IMR-90 (cell line): ENCODE measurements around the gene NTM. TPM values are rescaled to one million over a fixed set of nuclear protein-coding genes. Genes with fewer than 3 reads are reported as not detected.
A peak's percentile ranks its signal among the peaks of the same experiment; 100 is the strongest.

Experiments used
- ATAC-seq: fragments of 200-7000 bp; cut with Tn5 transposase; 2 replicates; pipeline ENCODE4 v1.9.1; 2020; ENCODE audit warnings: low read depth, mild to moderate bottlenecking, moderate library complexity
- BruUV-seq: library from RNA; stranded (reverse); fragments of 400-500 nt; replicated peaks from 2 replicates; lab custom pipeline; 2021; lab: Mats Ljungman, UMichigan
- CTCF ChIA-PET: fragments of 300-600 bp; formaldehyde crosslinking; extraction: SDS; loops from one replicate; lab custom pipeline; 2021; ENCODE audit warnings: antibody characterized with exemption; lab: Yijun Ruan, JAX
- POLR2A ChIA-PET: fragments of 300-600 bp; sonication (Branson Sonifier 250); formaldehyde crosslinking; loops from one replicate; lab custom pipeline; 2022; ENCODE audit warnings: antibody characterized with exemption; ENCODE audit not compliant: unreplicated experiment; lab: Charles Lee
- DNase-seq: peaks from one replicate; pipeline ENCODE4 v3.0.0; 2013
- H2AFZ ChIP-seq: replicated peaks from 2 replicates; pipeline ENCODE3; 2013; ENCODE audit warnings: low read length, mild to moderate bottlenecking; ENCODE audit not compliant: poor library complexity
- H2AK5ac ChIP-seq: 2 replicates; pipeline ENCODE4 v1.6.1; 2013; ENCODE audit warnings: low read depth, low read length, inconsistent platforms
- H2AK9ac ChIP-seq: replicated peaks from 2 replicates; pipeline ENCODE3; 2013; ENCODE audit warnings: mild to moderate bottlenecking, low read depth, low read length, moderate library complexity; ENCODE audit not compliant: poor library complexity
- H2BK120ac ChIP-seq: 2 replicates; pipeline ENCODE4 v1.6.1; 2013; ENCODE audit warnings: low read depth, low read length, inconsistent platforms
- H2BK15ac ChIP-seq: 3 replicates; pipeline ENCODE4 v1.6.1; 2013; ENCODE audit warnings: low read depth, low read length, inconsistent platforms
- H2BK20ac ChIP-seq: 2 replicates; pipeline ENCODE4 v1.6.1; 2013; ENCODE audit warnings: low read depth, mild to moderate bottlenecking, inconsistent platforms, low read length, moderate library complexity
- H2BK5ac ChIP-seq: 2 replicates; pipeline ENCODE4 v1.6.1; 2013; ENCODE audit warnings: mild to moderate bottlenecking, low read depth, low read length, inconsistent platforms; ENCODE audit not compliant: poor library complexity, severe bottlenecking
- H3K14ac ChIP-seq: replicated peaks from 2 replicates; pipeline ENCODE4 v1.6.1; 2013; ENCODE audit warnings: low read depth, low read length, inconsistent platforms
- H3K18ac ChIP-seq: 2 replicates; pipeline ENCODE4 v1.6.1; 2013; ENCODE audit warnings: low read depth, low read length, control low read depth
- H3K23ac ChIP-seq: 2 replicates; pipeline ENCODE4 v1.6.1; 2013; ENCODE audit warnings: low read depth, low read length, inconsistent platforms
- H3K27ac ChIP-seq: 2 replicates; pipeline ENCODE4 v1.5.1; 2013; ENCODE audit warnings: mild to moderate bottlenecking, control low read depth, low read length; ENCODE audit not compliant: insufficient read depth
- H3K27me3 ChIP-seq: 2 replicates; pipeline ENCODE4 v1.6.1; 2013; ENCODE audit warnings: low read length; ENCODE audit not compliant: control insufficient read depth, insufficient read depth
- H3K36me3 ChIP-seq: 2 replicates; pipeline ENCODE4 v1.6.1; 2013; ENCODE audit warnings: low read length, mixed read lengths; ENCODE audit not compliant: control insufficient read depth, insufficient read depth
- H3K4ac ChIP-seq: 2 replicates; pipeline ENCODE4 v1.6.1; 2013; ENCODE audit warnings: low read depth, low read length, inconsistent platforms
- H3K4me1 ChIP-seq: 2 replicates; pipeline ENCODE4 v1.6.1; 2013; ENCODE audit warnings: low read length, mixed read lengths; ENCODE audit not compliant: control insufficient read depth, insufficient read depth
- H3K4me2 ChIP-seq: 2 replicates; pipeline ENCODE4 v1.6.1; 2013; ENCODE audit warnings: low read depth, mild to moderate bottlenecking, control low read depth, low read length, moderate library complexity
- H3K4me3 ChIP-seq: 2 replicates; pipeline ENCODE4 v1.5.1; 2013; ENCODE audit warnings: low read depth, mild to moderate bottlenecking, control low read depth, low read length, moderate library complexity; ENCODE audit not compliant: insufficient read depth
- H3K56ac ChIP-seq: 2 replicates; pipeline ENCODE4 v1.6.1; 2013; ENCODE audit warnings: low read length, inconsistent platforms; ENCODE audit not compliant: insufficient read depth; ENCODE audit errors: extremely low read depth
- H3K79me1 ChIP-seq, 2 experiments: 2 replicates each; pipeline ENCODE4 v1.6.1; 2013; ENCODE audit warnings: low read length in 2 of 2, inconsistent platforms in 1 of 2, low read depth in 1 of 2
- H3K9ac ChIP-seq: 2 replicates; pipeline ENCODE4 v1.6.1; 2013; ENCODE audit warnings: low read depth, low read length, control low read depth
- H3K9me1 ChIP-seq: 2 replicates; pipeline ENCODE4 v1.6.1; 2013; ENCODE audit warnings: low read length, inconsistent platforms; ENCODE audit not compliant: insufficient read depth
- H3K9me3 ChIP-seq: 2 replicates; pipeline ENCODE4 v1.6.1; 2013; ENCODE audit warnings: low read length; ENCODE audit not compliant: control insufficient read depth, insufficient read depth
- H4K20me1 ChIP-seq: 2 replicates; pipeline ENCODE4 v1.6.1; 2013; ENCODE audit warnings: low read length, inconsistent platforms; ENCODE audit not compliant: insufficient read depth
- H4K5ac ChIP-seq: 2 replicates; pipeline ENCODE4 v1.6.1; 2013; ENCODE audit warnings: mild to moderate bottlenecking, low read depth, low read length, control low read depth
- H4K8ac ChIP-seq, 2 experiments: 2 replicates each; pipeline ENCODE4 v1.6.1; 2013; ENCODE audit warnings: low read depth in 2 of 2, low read length in 2 of 2, control low read depth in 1 of 2, inconsistent platforms in 1 of 2
- H4K91ac ChIP-seq: 2 replicates; pipeline ENCODE4 v1.6.1; 2013; ENCODE audit warnings: low read depth, low read length, inconsistent platforms; ENCODE audit not compliant: insufficient read depth
- BHLHE40 ChIP-seq: fragments of 150-350 bp; IDR thresholded peaks from 2 replicates; pipeline ENCODE4 v1.6.1; 2016; ENCODE audit warnings: mild to moderate bottlenecking, low read depth, low read length
- CEBPB ChIP-seq: IDR thresholded peaks from 2 replicates; pipeline ENCODE4 v1.6.1; 2012; ENCODE audit warnings: low read depth, low read length, improper control_type of control experiment
- CHD1 ChIP-seq: IDR thresholded peaks from 2 replicates; pipeline ENCODE4 v1.6.1; 2012; ENCODE audit warnings: low read depth, low read length, improper control_type of control experiment
- FOS ChIP-seq: fragments of 150-350 bp; IDR thresholded peaks from 2 replicates; pipeline ENCODE4 v1.6.1; 2016; ENCODE audit warnings: low read depth, low read length
- MAFK ChIP-seq: IDR thresholded peaks from 2 replicates; pipeline ENCODE4 v1.6.1; 2012; ENCODE audit warnings: low read depth, low read length, improper control_type of control experiment
- MXI1 ChIP-seq: IDR thresholded peaks from 2 replicates; pipeline ENCODE4 v1.6.1; 2012; ENCODE audit warnings: low read depth, mild to moderate bottlenecking, low read length, moderate library complexity, borderline replicate concordance
- NFE2L2 ChIP-seq: fragments of 150-350 bp; IDR thresholded peaks from 2 replicates; pipeline ENCODE4 v1.6.1; 2016; ENCODE audit warnings: low read depth, mild to moderate bottlenecking, low read length
- RAD21 ChIP-seq: IDR thresholded peaks from 2 replicates; pipeline ENCODE4 v1.6.1; 2012; ENCODE audit warnings: low read length, improper control_type of control experiment
- RCOR1 ChIP-seq: IDR thresholded peaks from 2 replicates; pipeline ENCODE4 v1.6.1; 2012; ENCODE audit warnings: mild to moderate bottlenecking, low read length, improper control_type of control experiment; ENCODE audit not compliant: insufficient replicate concordance
- SMC3 ChIP-seq: fragments of 150-350 bp; IDR thresholded peaks from 2 replicates; pipeline ENCODE4 v1.6.1; 2016; ENCODE audit warnings: low read depth, mild to moderate bottlenecking, antibody characterized with exemption, low read length, moderate library complexity
- WGBS, 2 experiments: methylation state at CpG; one replicate each; pipeline versions ENCODE4 v1.1.5 to v1.1.7; 2013; ENCODE audit warnings: missing lambda C conversion rate in 2 of 2; ENCODE audit not compliant: insufficient read length in 1 of 2; ENCODE audit errors: extremely low coverage in 2 of 2; 5-methylcytosine and 5-hydroxymethylcytosine counted together
- dilution Hi-C: fragments of 300-500 bp; cut with HindIII; formaldehyde crosslinking; loops from one replicate; pipeline ENCODE4 v1.14.3; 2018; ENCODE audit warnings: low sequenced_read_pairs; ENCODE audit not compliant: unreplicated experiment
- in situ Hi-C: fragments of 300-500 bp; cut with MboI; formaldehyde crosslinking; loops from 3 replicates; pipeline ENCODE4 v1.14.3; 2019; ENCODE audit warnings: low sequenced_read_pairs, inconsistent platforms, mixed read lengths
- intact Hi-C: fragments of 100-400 bp; cut with micrococcal nuclease; formaldehyde crosslinking; loops from 2 replicates; pipeline ENCODE4 v1.10.0; 2022
- polyA plus RNA-seq, 3 experiments: library from polyadenylated mRNA; depleted of rRNA; stranded (reverse); fragments of >200 nt; gene quantifications; 2 replicates each; pipeline ENCODE4 v1.2.3, GENCODE V29; 2012; ENCODE audit warnings: low replicate concordance in 1 of 3
- total RNA-seq: library from RNA; depleted of rRNA; stranded (reverse); fragments of >200 nt; gene quantifications from 2 replicates; pipeline ENCODE4 v1.2.3, GENCODE V29; 2012
- TF ChIP-seq, protein P1 (sequence below): fragments of 150-350 bp; IDR thresholded peaks from 2 replicates; pipeline ENCODE4 v1.6.1; 2016; ENCODE audit warnings: low read depth, mild to moderate bottlenecking, low read length, moderate library complexity, borderline replicate concordance
- TF ChIP-seq, protein P2 (sequence below): fragments of 150-350 bp; IDR thresholded peaks from 2 replicates; pipeline ENCODE4 v1.6.1; 2017; ENCODE audit warnings: mild to moderate bottlenecking, antibody characterized with exemption, low read length, low read depth

Gene NTM
- total and polyA plus RNA-seq, 2 of the 4 experiments (the other 2 are of a cell fraction), result 19.5 to 25.5 TPM

DNA sequence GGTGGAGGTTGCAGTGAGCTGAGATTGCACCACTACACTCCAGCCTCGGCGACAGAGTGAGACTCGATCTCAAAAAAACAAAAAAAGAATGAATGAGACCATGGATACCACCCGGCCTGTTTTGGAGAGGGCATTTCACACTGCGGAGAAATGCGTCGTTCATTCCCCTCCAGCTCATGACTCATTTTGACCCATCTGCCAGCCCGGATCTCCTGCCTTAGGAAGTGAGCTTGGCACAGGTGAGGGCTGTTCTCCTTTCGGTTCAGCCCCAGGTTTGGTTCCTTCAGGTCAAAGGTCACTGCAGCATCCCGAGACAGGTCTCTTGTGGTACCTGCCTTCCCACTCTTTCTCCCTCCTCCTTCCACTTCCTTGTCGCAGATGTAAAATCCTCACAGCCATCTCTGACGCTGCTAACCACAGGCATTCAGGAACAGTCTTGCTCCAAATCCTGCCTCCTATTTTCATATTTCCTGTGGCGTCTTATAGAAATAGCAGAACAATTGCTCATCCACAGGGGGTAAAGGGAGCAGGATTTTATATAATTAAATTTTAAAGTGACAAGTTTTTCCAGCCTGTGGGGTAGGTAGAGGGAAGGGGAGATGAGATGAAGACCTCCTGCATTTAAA, 517.9 kb downstream of the NTM start (continued):
- TF ChIP-seq, protein P1, sequence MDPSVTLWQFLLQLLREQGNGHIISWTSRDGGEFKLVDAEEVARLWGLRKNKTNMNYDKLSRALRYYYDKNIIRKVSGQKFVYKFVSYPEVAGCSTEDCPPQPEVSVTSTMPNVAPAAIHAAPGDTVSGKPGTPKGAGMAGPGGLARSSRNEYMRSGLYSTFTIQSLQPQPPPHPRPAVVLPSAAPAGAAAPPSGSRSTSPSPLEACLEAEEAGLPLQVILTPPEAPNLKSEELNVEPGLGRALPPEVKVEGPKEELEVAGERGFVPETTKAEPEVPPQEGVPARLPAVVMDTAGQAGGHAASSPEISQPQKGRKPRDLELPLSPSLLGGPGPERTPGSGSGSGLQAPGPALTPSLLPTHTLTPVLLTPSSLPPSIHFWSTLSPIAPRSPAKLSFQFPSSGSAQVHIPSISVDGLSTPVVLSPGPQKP, result no peak
- TF ChIP-seq CEBPB, result no peak

DNA sequence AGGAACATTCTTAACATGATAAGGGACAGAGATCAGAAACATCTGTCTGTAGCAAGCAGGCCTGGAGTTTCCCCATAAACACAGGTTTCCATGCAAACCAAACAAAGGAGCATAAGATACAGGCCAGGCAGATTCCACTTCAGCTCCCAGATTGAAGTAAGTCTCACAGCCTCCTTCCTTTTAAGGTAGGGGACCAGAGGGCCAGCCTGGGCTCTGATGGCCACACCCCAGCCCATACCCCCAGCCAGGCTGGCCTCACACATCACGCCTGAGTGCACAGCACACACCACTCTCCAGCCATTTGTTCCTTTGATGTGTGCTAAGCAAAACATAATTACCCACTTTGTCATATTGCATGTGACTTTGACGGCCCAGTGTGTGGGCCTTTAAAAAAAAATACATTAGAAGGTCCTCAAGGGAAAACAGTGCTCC, 518.7 kb downstream of the NTM start:
- Histone ChIP-seq H2AK5ac (peak overlapping the region; percentile 74; the same call in 1 of the 2 replicates), H3K4me1 (peaks cover 19% of the 10 kb centered on the region), H3K27me3 (no peaks in the 10 kb centered on the region), H4K91ac (peak overlapping the region; percentile 88), H3K14ac (peak overlapping the region; percentile 88), H4K20me1 (no peaks in the 10 kb centered on the region), H3K79me1 (peaks cover 0 to 9% of the 10 kb centered on the region in 2 experiments; a peak in 1 of 4 replicates), H3K4me2 (no peak overlapping the region), H2BK5ac (peak overlapping the region; percentile 88), H2AFZ (peak overlapping the region; percentile 71), H3K9me1 (peaks cover 24% of the 10 kb centered on the region), H2BK15ac (peak overlapping the region; percentile 61; the same call in 2 of the 3 replicates), H4K5ac (peak overlapping the region; percentile 45), H3K18ac (peak overlapping the region; percentile 86), H3K9me3 (no peaks in the 10 kb centered on the region), H4K8ac (peak overlapping the region; percentile 69 to 91), H2BK20ac (peak overlapping the region; percentile 97), H3K4me3 (no peak overlapping the region), H2BK120ac (peak overlapping the region; percentile 97), H3K9ac (peak overlapping the region; percentile 54; the same call in 1 of the 2 replicates), H3K27ac (peak overlapping the region; percentile 68), H2AK9ac (peak overlapping the region; percentile 83), H3K23ac (peak overlapping the region; percentile 96), H3K36me3 (no peaks in the 10 kb centered on the region), H3K56ac (peak overlapping the region; percentile 76; the same call in 1 of the 2 replicates), H3K4ac (peak overlapping the region; percentile 96)
- CTCF ChIA-PET, result interaction anchor here (1.3 to 3.3 kb wide), 3 partner anchors 11 to 237 kb away, joined by 3 to 14 read pairs (median 7); no protein-coding TSS in a partner anchor
- in situ Hi-C loops (loop anchor here (10.0 to 25.0 kb wide), 3 partner anchors 166 to 1477 kb away; partner anchors contain the start of gene SNX19), dilution Hi-C loops (no loop called here), intact Hi-C loops (loop anchor here (2.0 kb wide), 1 partner anchor 22 kb away; no protein-coding TSS in a partner anchor)
- POLR2A ChIA-PET, result no interaction called here
- DNase-seq (peak; percentile 95), ATAC-seq (peak; percentile 60)
- no TSS peak for BruUV-seq
- no CpG with 5 or more reads among the region's 2 CpGs for WGBS, 2 experiments
- no peak for TF ChIP-seq MAFK
- no peak for TF ChIP-seq MXI1
- TF ChIP-seq, protein P2, sequence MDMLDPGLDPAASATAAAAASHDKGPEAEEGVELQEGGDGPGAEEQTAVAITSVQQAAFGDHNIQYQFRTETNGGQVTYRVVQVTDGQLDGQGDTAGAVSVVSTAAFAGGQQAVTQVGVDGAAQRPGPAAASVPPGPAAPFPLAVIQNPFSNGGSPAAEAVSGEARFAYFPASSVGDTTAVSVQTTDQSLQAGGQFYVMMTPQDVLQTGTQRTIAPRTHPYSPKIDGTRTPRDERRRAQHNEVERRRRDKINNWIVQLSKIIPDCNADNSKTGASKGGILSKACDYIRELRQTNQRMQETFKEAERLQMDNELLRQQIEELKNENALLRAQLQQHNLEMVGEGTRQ, result no peak
- no peak for TF ChIP-seq NFE2L2
- no peak for TF ChIP-seq RCOR1
- TF ChIP-seq SMC3, result no peak
- TF ChIP-seq FOS, result no peak
- peak; percentile 93 for TF ChIP-seq BHLHE40
- TF ChIP-seq CEBPB, result peak; percentile 51
- TF ChIP-seq RAD21, result no peak
- TF ChIP-seq CHD1, result no peak
